Hippocampal formation (tissue), 2 donors: Measurements from ENCODE around the gene FOSL1.
"Not testable (repeated sequence)": the region's sequence is repeated elsewhere in the genome, so short reads cannot be mapped to it uniquely, and the experiment has no call there.

Source experiments
- DNase-seq, 2 donors: peaks; one replicate each; lab custom pipeline; 2025; lab: John Stamatoyannopoulos, UW

The FOSL1 gene

GRCh38 chr11:65896034-65896999 lies 3.9 kb downstream of the FOSL1 start:
- no peak for DNase-seq

- no peak for DNase-seq
Measured at GRCh38 chr11:65895482-65895981, 4.7 kb downstream of the FOSL1 start.

GRCh38 chr11:65894034-65894591 lies 6.1 kb downstream of the FOSL1 start:
- DNase-seq, result no peak

- no peak for DNase-seq
Measured at GRCh38 chr11:65892661-65893317, 7.4 kb downstream of the FOSL1 start.

GRCh38 chr11:65892137-65892540 lies 8.0 kb downstream of the FOSL1 start:
- DNase-seq, result not testable (repeated sequence)

GRCh38 chr11:65891219-65892136 lies 8.7 kb downstream of the FOSL1 start:
- no peak for DNase-seq

- DNase-seq, result peak; percentile 94 to 95
Measured at GRCh38 chr11:65890324-65891218, 9.6 kb downstream of the FOSL1 start, which contains the start of gene CCDC85B. Gene CCDC85B (plus strand): TSS chr11:65890673. CDS start chr11:65890784, 111 bp downstream.

GRCh38 chr11:65888163-65888814 lies 11.9 kb downstream of the FOSL1 start, which contains the start of gene FIBP:
Gene FIBP (minus strand): TSS chr11:65888471. CDS start chr11:65888418, 53 bp downstream.
- DNase-seq, result peak; percentile 97 to 99

- DNase-seq, result no peak
Measured at GRCh38 chr11:65887723-65888162, 12.4 kb downstream of the FOSL1 start.

GRCh38 chr11:65886826-65887722 lies 13.1 kb downstream of the FOSL1 start:
- DNase-seq, result no peak

GRCh38 chr11:65885808-65886536 lies 14.2 kb downstream of the FOSL1 start:
- DNase-seq, result no peak

GRCh38 chr11:65885231-65885630 lies 15.0 kb downstream of the FOSL1 start:
- DNase-seq, result no peak

- DNase-seq, result peak; percentile 47 to 70
Measured at GRCh38 chr11:65884716-65885092, 15.5 kb downstream of the FOSL1 start.

- DNase-seq, result no peak
Measured at GRCh38 chr11:65883786-65884715, 16.1 kb downstream of the FOSL1 start.

- no peak for DNase-seq
Measured at GRCh38 chr11:65883058-65883761, 17.0 kb downstream of the FOSL1 start.
